ENCODE measurements around the gene TBC1D13. TPM values are rescaled to one million over a fixed set of nuclear protein-coding genes. Genes with fewer than 3 reads are reported as not detected.

The TBC1D13 gene
- total and polyA plus RNA-seq, 2 experiments from 2014 or later, result 8.3 to 19.4 TPM

- Histone ChIP-seq H3K4me1 (ENCODE audit: insufficient read depth) (peaks cover 5% of the 10 kb centered on the region; the same call in 1 of the 2 replicates), H3K27me3 (ENCODE audit: insufficient read depth) (no peaks in the 10 kb centered on the region), H3K36me3 (ENCODE audit: insufficient read depth) (no peaks in the 10 kb centered on the region), H3K9me2 (ENCODE audit: insufficient read depth) (no peaks in the 10 kb centered on the region), H2AFZ (no peak overlapping the region), H3K4me2 (no peak overlapping the region), H3K27ac (ENCODE audit: low read depth) (no peak overlapping the region), H4K20me1 (replicated peaks; ENCODE audit: insufficient read depth) (no peaks in the 10 kb centered on the region), H3F3A (replicated peaks; ENCODE audit: low read depth) (0 out of 2 replicates have a peak, but pooled peaks cover 5% of the 10 kb centered on the region), H3K4me3 (no peak overlapping the region), H3K79me2 (replicated peaks; ENCODE audit: insufficient read depth) (0 out of 2 replicates have a peak, but pooled peaks cover 2% of the 10 kb centered on the region)
- H3K36me3 Mint-ChIP-seq (ENCODE audit: low read depth), result no peaks in the 10 kb centered on the region
- DNase-seq (ENCODE audit: low spot score), result no peak
- H3K27me3 Mint-ChIP-seq (ENCODE audit: insufficient read depth, low read depth, poor library complexity), result peaks cover 10% of the 10 kb centered on the region
- no peaks in the 10 kb centered on the region for H3K9me3 Mint-ChIP-seq
- no peak overlapping the region for H3K4me3 Mint-ChIP-seq
- no peak for TF ChIP-seq POLR2AphosphoS5 (IDR thresholded peaks at IDR 0.05; ENCODE audit: low read depth)
- TF ChIP-seq STAT1 (IDR thresholded peaks at IDR 0.05; ENCODE audit: unreplicated experiment), result no peak
- TF ChIP-seq EZH2 (IDR thresholded peaks at IDR 0.05; ENCODE audit: low read depth, unreplicated experiment), result no peak
- TF ChIP-seq ETS1 (IDR thresholded peaks at IDR 0.05), result no peak
- TF ChIP-seq ZNF114 (CRISPR knock-in tag; IDR thresholded peaks at IDR 0.05), result no peak
- H3K27ac Mint-ChIP-seq, result peak overlapping the region; percentile 78
- peaks cover 9% of the 10 kb centered on the region for H3K4me1 Mint-ChIP-seq
- ATAC-seq, result no peak
Measured at GRCh38 chr9:128762671-128763449, 24.2 kb upstream of the TBC1D13 start.

- Mint-ChIP-seq H3K27me3 (ENCODE audit: insufficient read depth, low read depth, poor library complexity) (peaks cover 8% of the 10 kb centered on the region), H3K9me3 (no peaks in the 10 kb centered on the region), H3K4me3 (no peak overlapping the region), H3K4me1 (peaks cover 9% of the 10 kb centered on the region), H3K36me3 (ENCODE audit: low read depth) (no peaks in the 10 kb centered on the region), H3K27ac (peak overlapping the region; percentile 87)
- H3K36me3 ChIP-seq (ENCODE audit: insufficient read depth), result no peaks in the 10 kb centered on the region
- no peak overlapping the region for H3K4me2 ChIP-seq
- 0 out of 2 replicates have a peak, but pooled peaks cover 2% of the 10 kb centered on the region for H3K79me2 ChIP-seq (replicated peaks; ENCODE audit: insufficient read depth)
- ATAC-seq (peak; percentile 84), DNase-seq (ENCODE audit: low spot score) (peak; percentile 68)
- H3K9me2 ChIP-seq (ENCODE audit: insufficient read depth), result no peaks in the 10 kb centered on the region
- H3K4me3 ChIP-seq, result no peak overlapping the region
- no peak overlapping the region for H2AFZ ChIP-seq
- no peaks in the 10 kb centered on the region for H4K20me1 ChIP-seq (replicated peaks; ENCODE audit: insufficient read depth)
- H3K4me1 ChIP-seq (ENCODE audit: insufficient read depth), result peaks cover 5% of the 10 kb centered on the region; the same call in 1 of the 2 replicates
- no peaks in the 10 kb centered on the region for H3K27me3 ChIP-seq (ENCODE audit: insufficient read depth)
- peak overlapping the region; percentile 63; the same call in 1 of the 2 replicates for H3K27ac ChIP-seq (ENCODE audit: low read depth)
- H3F3A ChIP-seq (replicated peaks; ENCODE audit: low read depth), result 0 out of 2 replicates have a peak, but pooled peaks cover 5% of the 10 kb centered on the region
- peak; percentile 40 to 79 for TF ChIP-seq CTCF (conservative IDR thresholded peaks at IDR 0.05; ENCODE audit: low read depth in 2 of 2)
- TF ChIP-seq POLR2AphosphoS5 (IDR thresholded peaks at IDR 0.05; ENCODE audit: low read depth), result no peak
Measured at GRCh38 chr9:128764361-128764760, 22.7 kb upstream of the TBC1D13 start.
